ENCODE measurements around the gene LPIN3.

LPIN3 gene

DNA sequence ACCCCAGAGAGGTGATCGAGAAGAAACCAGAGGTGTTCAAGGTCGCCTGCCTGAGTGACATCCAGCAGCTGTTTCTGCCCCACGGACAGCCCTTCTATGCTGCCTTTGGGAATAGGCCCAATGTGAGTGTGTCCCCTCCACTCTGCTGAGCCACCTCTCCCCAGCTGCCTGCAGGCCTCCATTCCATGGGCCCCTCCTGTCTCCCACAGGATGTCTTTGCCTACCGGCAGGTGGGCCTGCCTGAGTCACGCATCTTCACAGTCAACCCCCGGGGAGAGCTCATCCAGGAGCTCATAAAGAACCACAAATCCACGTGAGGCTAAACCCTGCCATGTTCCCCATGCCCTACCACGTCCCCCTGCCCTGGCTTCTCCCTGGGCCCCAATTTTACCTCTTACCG, 17.6 kb downstream of the LPIN3 start:
- H3K36me3 ChIP-seq (ENCODE audit: control insufficient read depth in 2 of 2, insufficient read depth in 2 of 2, low read length in 2 of 2): peaks cover 28 to 30% of the 10 kb centered on the region in 2 donors
- H3K9ac ChIP-seq (ENCODE audit: low read depth in 1 of 2, low read length in 2 of 2): no peak overlapping the region
- H3K9me3 ChIP-seq (ENCODE audit: control insufficient read depth in 2 of 2, low read length in 2 of 2): no peaks in the 10 kb centered on the region
- no peaks in the 10 kb centered on the region for H3K27me3 ChIP-seq (ENCODE audit: control insufficient read depth in 2 of 2, insufficient read depth in 2 of 2, low read length in 2 of 2)
- H3K4me3 ChIP-seq (ENCODE audit: low read length in 2 of 2): no peak overlapping the region
- H3K27ac ChIP-seq (ENCODE audit: low read depth in 2 of 2, low read length in 2 of 2): no peak overlapping the region
- H3K4me1 ChIP-seq (ENCODE audit: control insufficient read depth in 2 of 2, insufficient read depth in 2 of 2, low read length in 2 of 2): no peaks in the 10 kb centered on the region

DNA sequence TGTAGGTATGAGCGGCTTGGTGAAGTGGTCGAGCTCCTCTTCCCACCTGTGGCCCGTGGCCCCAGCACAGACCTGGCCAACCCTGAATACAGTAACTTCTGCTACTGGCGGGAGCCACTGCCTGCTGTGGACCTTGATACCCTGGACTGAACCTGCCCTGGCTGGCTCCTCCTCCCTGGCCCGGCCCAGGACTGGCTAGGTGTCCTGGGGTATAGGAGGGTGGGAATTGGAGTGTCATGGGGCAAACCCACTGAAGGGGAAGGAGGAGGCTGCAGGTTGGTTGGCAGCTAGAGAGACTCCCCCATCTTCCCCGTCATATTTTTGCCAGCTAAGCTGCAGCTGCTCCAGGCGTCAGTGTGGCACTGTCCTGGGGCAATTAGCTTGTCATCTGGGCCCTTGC, 18.1 kb downstream of the LPIN3 start:
- Histone ChIP-seq H3K9me3 (ENCODE audit: control insufficient read depth in 2 of 2, low read length in 2 of 2) (no peaks in the 10 kb centered on the region), H3K4me1 (ENCODE audit: control insufficient read depth in 2 of 2, insufficient read depth in 2 of 2, low read length in 2 of 2) (no peaks in the 10 kb centered on the region), H3K36me3 (ENCODE audit: control insufficient read depth in 2 of 2, insufficient read depth in 2 of 2, low read length in 2 of 2) (peaks cover 28 to 30% of the 10 kb centered on the region in 2 donors), H3K4me3 (ENCODE audit: low read length in 2 of 2) (no peak overlapping the region), H3K27ac (ENCODE audit: low read depth in 2 of 2, low read length in 2 of 2) (no peak overlapping the region), H3K9ac (ENCODE audit: low read depth in 1 of 2, low read length in 2 of 2) (no peak overlapping the region), H3K27me3 (ENCODE audit: control insufficient read depth in 2 of 2, insufficient read depth in 2 of 2, low read length in 2 of 2) (no peaks in the 10 kb centered on the region)

DNA sequence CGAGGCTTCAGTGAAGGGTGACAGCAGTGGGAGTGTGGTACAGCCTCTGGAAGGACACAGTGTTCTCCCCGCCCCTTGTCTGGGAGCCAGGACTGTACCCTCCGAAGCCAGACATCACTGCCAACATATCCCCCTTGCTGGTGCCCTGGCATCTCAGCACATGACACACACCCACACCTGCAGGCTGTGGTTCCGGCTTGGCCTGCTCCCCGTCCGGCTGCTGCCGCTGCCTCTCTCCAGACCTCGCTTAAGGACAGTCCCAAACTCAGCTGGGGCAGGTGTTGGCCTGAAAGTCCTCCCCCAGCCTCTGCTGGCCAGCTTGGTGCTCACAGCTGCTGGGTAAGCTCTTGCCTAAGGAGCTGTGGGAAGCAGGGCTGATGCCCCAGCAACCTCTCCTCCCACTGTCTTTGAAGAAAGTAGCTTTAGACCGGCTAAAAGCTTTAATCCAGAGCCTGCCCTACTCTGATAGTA, 19.0 kb downstream of the LPIN3 start:
- Histone ChIP-seq H3K36me3 (ENCODE audit: control insufficient read depth in 2 of 2, insufficient read depth in 2 of 2, low read length in 2 of 2) (peaks cover 25 to 28% of the 10 kb centered on the region in 2 donors), H3K4me3 (ENCODE audit: low read length in 2 of 2) (no peak overlapping the region), H3K27me3 (ENCODE audit: control insufficient read depth in 2 of 2, insufficient read depth in 2 of 2, low read length in 2 of 2) (peaks cover 3 to 5% of the 10 kb centered on the region in 2 donors), H3K9ac (ENCODE audit: low read depth in 1 of 2, low read length in 2 of 2) (no peak overlapping the region), H3K9me3 (ENCODE audit: control insufficient read depth in 2 of 2, low read length in 2 of 2) (no peaks in the 10 kb centered on the region), H3K4me1 (ENCODE audit: control insufficient read depth in 2 of 2, insufficient read depth in 2 of 2, low read length in 2 of 2) (no peaks in the 10 kb centered on the region), H3K27ac (ENCODE audit: low read depth in 2 of 2, low read length in 2 of 2) (no peak overlapping the region)

DNA sequence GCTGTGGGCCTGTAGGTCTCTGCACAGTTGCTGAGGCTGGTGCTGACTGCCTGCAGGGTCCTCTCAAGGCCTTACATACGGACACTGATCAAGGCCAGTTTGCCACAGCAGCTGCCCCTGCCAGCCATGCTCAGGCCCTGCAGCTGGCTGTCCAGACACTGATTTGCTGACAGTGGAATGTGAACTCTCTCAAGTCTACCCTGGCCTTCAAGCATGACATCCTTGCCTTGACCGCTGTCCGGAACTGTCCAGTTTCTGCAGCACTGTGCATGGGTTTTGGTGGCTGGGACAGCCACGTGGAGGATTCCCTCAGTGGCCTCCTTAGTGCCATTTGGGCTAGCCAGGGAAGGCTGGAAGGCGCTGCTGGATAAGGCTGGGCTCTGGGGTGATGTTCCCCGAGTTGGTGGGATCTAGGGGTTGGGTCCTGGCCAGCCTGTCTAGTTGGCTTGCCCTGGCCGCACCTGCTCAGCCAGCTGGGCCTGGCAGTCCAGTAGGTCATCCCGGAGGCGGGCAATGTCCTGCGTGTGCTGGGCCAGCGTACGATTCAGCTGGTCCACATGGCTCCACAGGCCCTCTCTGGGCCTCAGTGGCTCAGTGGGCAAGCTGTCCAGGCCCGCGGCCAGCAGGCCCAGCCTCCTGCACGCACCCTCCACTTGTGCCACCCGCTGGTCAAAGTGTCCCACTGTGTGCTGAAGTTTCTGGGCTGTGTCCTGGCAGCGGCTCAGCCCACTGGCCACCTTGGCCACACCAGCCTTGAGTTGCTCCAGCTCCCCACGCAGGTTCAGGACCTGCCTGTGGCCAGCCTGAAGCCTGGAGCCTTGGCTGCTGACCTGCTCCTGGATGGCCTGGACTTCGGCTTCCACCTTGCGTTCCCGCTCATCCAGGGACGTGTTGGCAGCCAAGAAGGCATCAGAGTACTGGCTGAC, 20.5 kb downstream of the LPIN3 start:
- Histone ChIP-seq H3K27me3 (ENCODE audit: control insufficient read depth in 2 of 2, insufficient read depth in 2 of 2, low read length in 2 of 2) (peaks cover 13 to 19% of the 10 kb centered on the region in 2 donors), H3K9ac (ENCODE audit: low read depth in 1 of 2, low read length in 2 of 2) (no peak overlapping the region), H3K36me3 (ENCODE audit: control insufficient read depth in 2 of 2, insufficient read depth in 2 of 2, low read length in 2 of 2) (peaks cover 18 to 20% of the 10 kb centered on the region in 2 donors), H3K9me3 (ENCODE audit: control insufficient read depth in 2 of 2, low read length in 2 of 2) (no peaks in the 10 kb centered on the region), H3K27ac (ENCODE audit: low read depth in 2 of 2, low read length in 2 of 2) (no peak overlapping the region), H3K4me3 (ENCODE audit: low read length in 2 of 2) (no peak overlapping the region), H3K4me1 (ENCODE audit: control insufficient read depth in 2 of 2, insufficient read depth in 2 of 2, low read length in 2 of 2) (peaks cover 0 to 5% of the 10 kb centered on the region in 2 donors)

DNA sequence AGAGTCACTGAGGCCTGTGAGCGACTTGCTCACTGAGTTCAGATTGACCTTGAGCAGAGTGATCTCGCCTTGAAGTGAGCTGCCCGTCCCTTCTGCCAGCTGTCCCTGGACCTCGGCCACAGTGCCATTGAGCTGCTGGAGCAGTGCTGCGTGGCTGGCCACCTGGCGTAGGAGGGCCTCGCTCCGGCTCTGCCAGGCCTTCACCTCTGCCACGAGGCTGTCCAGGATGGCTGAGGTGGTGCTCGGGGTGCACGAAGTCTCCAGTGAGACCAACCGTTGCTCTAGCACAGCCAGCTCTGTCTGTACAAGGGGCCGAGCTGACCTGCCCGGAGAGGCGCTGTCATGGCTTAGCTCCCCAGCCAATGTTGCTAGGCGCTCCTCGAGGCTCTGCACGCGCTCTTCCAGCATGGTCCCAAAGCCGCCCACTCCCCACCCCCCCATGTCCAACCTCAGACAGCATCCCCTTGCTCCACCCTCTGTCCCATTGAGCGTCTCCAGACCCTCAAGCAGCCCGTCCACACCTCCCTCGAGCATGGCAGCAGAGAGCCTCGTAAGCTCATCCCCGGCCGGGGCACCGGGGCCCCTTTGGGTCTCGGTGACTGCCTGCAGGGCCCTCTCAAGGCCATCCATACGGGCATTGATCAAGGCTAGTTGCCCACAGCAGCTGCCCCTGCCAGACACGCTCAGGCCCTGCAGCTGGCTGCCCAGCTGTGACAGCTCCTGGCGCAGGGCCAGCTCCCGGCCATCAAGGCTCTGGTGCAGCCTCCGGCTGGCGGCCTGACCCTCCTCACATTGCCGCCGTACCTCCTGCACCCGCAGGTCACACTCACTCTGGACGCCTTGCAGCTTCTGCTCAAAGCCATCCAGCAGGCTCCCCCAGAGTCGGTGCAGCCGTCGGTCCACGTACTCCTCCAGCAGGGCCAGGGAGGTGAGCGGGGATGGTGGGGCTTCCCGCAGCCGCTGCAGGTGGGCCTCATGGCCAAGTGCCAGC, 21.4 kb downstream of the LPIN3 start:
- no peak overlapping the region for H3K27ac ChIP-seq (ENCODE audit: low read depth in 2 of 2, low read length in 2 of 2)

DNA sequence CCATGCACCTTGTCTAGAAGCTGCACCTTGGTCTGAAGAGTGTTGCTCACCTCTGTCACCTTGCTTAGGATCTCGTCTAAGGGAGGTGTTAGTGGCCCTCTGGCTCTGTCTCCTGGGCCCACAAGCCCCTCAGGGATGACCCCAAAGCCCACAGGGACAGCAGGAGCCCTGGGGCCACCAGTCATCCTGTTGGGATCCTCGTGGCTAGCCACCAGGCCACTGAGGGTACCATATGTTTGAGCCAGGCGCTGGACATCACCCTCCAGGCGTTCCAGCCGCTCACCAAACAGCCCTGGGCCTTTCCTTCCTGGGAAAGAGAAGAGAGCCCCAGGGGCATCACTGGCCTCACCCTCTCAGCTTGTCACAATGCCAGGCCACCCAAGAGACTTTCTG, 22.1 kb downstream of the LPIN3 start:
- Histone ChIP-seq H3K27ac (ENCODE audit: low read depth in 2 of 2, low read length in 2 of 2) (no peak overlapping the region), H3K4me3 (ENCODE audit: low read length in 2 of 2) (no peak overlapping the region), H3K9ac (ENCODE audit: low read depth in 1 of 2, low read length in 2 of 2) (no peak overlapping the region), H3K27me3 (ENCODE audit: control insufficient read depth in 2 of 2, insufficient read depth in 2 of 2, low read length in 2 of 2) (peaks cover 15 to 26% of the 10 kb centered on the region in 2 donors), H3K36me3 (ENCODE audit: control insufficient read depth in 2 of 2, insufficient read depth in 2 of 2, low read length in 2 of 2) (peaks cover 3 to 8% of the 10 kb centered on the region in 2 donors), H3K4me1 (ENCODE audit: control insufficient read depth in 2 of 2, insufficient read depth in 2 of 2, low read length in 2 of 2) (peaks cover 0 to 5% of the 10 kb centered on the region in 2 donors), H3K9me3 (ENCODE audit: control insufficient read depth in 2 of 2, low read length in 2 of 2) (no peaks in the 10 kb centered on the region)

More for the DNA sequence above, 21.4 kb downstream of the LPIN3 start:
- H3K4me3 ChIP-seq (ENCODE audit: low read length in 2 of 2): no peak overlapping the region
- peaks cover 10 to 15% of the 10 kb centered on the region in 2 donors for H3K36me3 ChIP-seq (ENCODE audit: control insufficient read depth in 2 of 2, insufficient read depth in 2 of 2, low read length in 2 of 2)
- H3K27me3 ChIP-seq (ENCODE audit: control insufficient read depth in 2 of 2, insufficient read depth in 2 of 2, low read length in 2 of 2): peaks cover 15 to 23% of the 10 kb centered on the region in 2 donors
- H3K9me3 ChIP-seq (ENCODE audit: control insufficient read depth in 2 of 2, low read length in 2 of 2): no peaks in the 10 kb centered on the region
- peaks cover 0 to 5% of the 10 kb centered on the region in 2 donors for H3K4me1 ChIP-seq (ENCODE audit: control insufficient read depth in 2 of 2, insufficient read depth in 2 of 2, low read length in 2 of 2)
- no peak overlapping the region for H3K9ac ChIP-seq (ENCODE audit: low read depth in 1 of 2, low read length in 2 of 2)

DNA sequence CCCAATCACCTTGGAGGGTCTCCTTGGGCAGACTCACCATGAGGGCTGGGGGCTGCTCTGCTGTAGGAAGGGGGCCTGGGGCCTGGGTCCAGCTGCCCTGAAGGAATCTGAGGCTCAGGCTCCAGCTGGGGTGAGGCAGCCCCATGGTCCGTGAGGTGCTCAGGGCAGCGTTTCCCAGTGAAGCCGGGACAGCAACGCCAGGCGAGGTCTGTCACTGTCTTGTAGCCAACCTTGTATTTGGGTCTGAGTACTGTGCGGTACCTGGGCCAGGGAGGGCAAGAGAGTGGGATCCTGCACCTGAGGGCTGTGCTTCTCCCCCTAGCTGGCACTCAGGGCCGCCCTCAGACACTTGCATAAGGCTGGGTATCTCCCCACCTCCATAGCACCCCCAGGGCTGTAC, 23.0 kb downstream of the LPIN3 start:
- Histone ChIP-seq H3K36me3 (ENCODE audit: control insufficient read depth in 2 of 2, insufficient read depth in 2 of 2, low read length in 2 of 2) (peaks cover 0 to under 1% of the 10 kb centered on the region in 2 donors), H3K9ac (ENCODE audit: low read depth in 1 of 2, low read length in 2 of 2) (no peak overlapping the region), H3K27me3 (ENCODE audit: control insufficient read depth in 2 of 2, insufficient read depth in 2 of 2, low read length in 2 of 2) (peaks cover 19 to 30% of the 10 kb centered on the region in 2 donors), H3K4me1 (ENCODE audit: control insufficient read depth in 2 of 2, insufficient read depth in 2 of 2, low read length in 2 of 2) (peaks cover 0 to 5% of the 10 kb centered on the region in 2 donors), H3K4me3 (ENCODE audit: low read length in 2 of 2) (no peak overlapping the region), H3K27ac (ENCODE audit: low read depth in 2 of 2, low read length in 2 of 2) (no peak overlapping the region), H3K9me3 (ENCODE audit: control insufficient read depth in 2 of 2, low read length in 2 of 2) (no peaks in the 10 kb centered on the region)

DNA sequence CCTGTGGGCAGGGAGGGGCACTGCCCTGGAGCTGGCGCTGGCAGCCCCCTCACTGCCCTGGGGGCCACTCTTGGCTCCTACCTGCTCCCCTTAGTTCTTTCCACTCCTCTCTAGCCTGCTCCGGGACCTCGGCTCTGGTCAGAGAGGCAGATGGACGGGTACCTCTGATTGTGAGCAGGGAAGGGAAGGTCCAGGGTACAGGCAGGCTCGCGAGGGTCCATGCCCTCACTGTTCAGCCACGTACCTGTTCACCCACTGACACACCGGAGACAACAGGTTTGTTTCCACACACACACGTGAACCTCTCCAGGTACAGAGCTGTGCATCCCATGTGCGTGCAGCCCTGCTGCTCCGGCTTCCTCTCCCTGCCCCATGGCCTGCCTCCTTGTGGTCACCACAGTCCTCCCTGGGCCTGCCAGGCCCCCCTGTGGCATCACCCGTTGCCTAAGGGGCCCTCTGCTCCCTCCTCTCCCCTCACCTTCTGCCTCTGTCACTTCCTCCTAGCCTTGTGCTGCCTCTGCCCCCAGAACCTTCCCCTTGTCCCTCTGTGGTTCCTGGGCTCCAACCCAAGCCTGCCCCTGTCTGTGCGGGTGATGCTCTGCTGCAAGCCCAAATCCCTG, 23.7 kb downstream of the LPIN3 start:
- Histone ChIP-seq H3K4me1 (ENCODE audit: control insufficient read depth in 2 of 2, insufficient read depth in 2 of 2, low read length in 2 of 2) (peaks cover 0 to 5% of the 10 kb centered on the region in 2 donors), H3K27me3 (ENCODE audit: control insufficient read depth in 2 of 2, insufficient read depth in 2 of 2, low read length in 2 of 2) (peaks cover 19 to 32% of the 10 kb centered on the region in 2 donors), H3K27ac (ENCODE audit: low read depth in 2 of 2, low read length in 2 of 2) (no peak overlapping the region), H3K9ac (ENCODE audit: low read depth in 1 of 2, low read length in 2 of 2) (no peak overlapping the region), H3K36me3 (ENCODE audit: control insufficient read depth in 2 of 2, insufficient read depth in 2 of 2, low read length in 2 of 2) (no peaks in the 10 kb centered on the region), H3K4me3 (ENCODE audit: low read length in 2 of 2) (no peak overlapping the region), H3K9me3 (ENCODE audit: control insufficient read depth in 2 of 2, low read length in 2 of 2) (no peaks in the 10 kb centered on the region)

DNA sequence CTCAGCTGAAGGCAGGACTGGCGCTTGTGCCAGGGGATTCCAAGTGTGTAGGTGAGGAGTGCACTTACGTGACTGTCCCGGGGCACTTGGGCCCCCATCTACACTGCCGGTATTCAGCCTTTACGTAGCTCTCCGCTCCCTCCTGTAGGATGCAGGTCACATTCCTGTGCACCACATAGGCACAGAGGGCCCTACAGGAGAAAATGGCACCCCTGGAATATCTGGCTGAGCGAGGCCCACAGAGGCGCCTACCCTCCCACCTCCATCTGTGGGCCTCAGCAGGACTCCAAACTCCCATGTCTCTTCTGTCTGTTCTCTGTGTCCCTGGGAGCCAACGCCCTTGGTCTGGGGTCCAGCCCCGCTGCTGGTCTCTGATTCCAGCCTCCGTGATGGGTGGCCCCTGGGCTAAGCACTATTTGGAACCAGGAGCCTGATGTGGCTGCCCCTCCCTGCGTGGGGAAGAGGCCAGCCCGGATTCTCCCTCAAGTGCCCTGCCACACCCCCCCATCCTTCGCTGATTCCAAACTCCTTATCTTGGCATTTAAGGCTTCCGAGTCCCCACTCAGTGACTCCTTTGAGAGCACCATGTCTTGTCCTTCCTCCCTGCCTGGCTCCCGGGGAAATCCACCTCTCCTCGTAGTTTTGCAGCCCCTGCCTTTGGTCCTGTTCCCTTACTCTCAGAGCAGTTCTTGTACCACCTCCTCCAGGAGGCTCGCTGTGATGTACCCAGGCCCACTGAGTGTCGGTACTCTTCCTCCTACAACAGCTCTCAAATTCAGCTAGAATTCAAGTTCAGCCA, 24.5 kb downstream of the LPIN3 start:
- H3K27ac ChIP-seq (ENCODE audit: low read depth in 2 of 2, low read length in 2 of 2): no peak overlapping the region
- H3K4me3 ChIP-seq (ENCODE audit: low read length in 2 of 2): no peak overlapping the region
- no peaks in the 10 kb centered on the region for H3K36me3 ChIP-seq (ENCODE audit: control insufficient read depth in 2 of 2, insufficient read depth in 2 of 2, low read length in 2 of 2)
- peaks cover 19 to 32% of the 10 kb centered on the region in 2 donors for H3K27me3 ChIP-seq (ENCODE audit: control insufficient read depth in 2 of 2, insufficient read depth in 2 of 2, low read length in 2 of 2)
- H3K9me3 ChIP-seq (ENCODE audit: control insufficient read depth in 2 of 2, low read length in 2 of 2): peaks cover 0 to under 1% of the 10 kb centered on the region in 2 donors
- H3K9ac ChIP-seq (ENCODE audit: low read depth in 1 of 2, low read length in 2 of 2): no peak overlapping the region
- peaks cover 0 to 5% of the 10 kb centered on the region in 2 donors for H3K4me1 ChIP-seq (ENCODE audit: control insufficient read depth in 2 of 2, insufficient read depth in 2 of 2, low read length in 2 of 2)
